Measurements from ENCODE around the gene TFF2.

Gene TFF2

DNA sequence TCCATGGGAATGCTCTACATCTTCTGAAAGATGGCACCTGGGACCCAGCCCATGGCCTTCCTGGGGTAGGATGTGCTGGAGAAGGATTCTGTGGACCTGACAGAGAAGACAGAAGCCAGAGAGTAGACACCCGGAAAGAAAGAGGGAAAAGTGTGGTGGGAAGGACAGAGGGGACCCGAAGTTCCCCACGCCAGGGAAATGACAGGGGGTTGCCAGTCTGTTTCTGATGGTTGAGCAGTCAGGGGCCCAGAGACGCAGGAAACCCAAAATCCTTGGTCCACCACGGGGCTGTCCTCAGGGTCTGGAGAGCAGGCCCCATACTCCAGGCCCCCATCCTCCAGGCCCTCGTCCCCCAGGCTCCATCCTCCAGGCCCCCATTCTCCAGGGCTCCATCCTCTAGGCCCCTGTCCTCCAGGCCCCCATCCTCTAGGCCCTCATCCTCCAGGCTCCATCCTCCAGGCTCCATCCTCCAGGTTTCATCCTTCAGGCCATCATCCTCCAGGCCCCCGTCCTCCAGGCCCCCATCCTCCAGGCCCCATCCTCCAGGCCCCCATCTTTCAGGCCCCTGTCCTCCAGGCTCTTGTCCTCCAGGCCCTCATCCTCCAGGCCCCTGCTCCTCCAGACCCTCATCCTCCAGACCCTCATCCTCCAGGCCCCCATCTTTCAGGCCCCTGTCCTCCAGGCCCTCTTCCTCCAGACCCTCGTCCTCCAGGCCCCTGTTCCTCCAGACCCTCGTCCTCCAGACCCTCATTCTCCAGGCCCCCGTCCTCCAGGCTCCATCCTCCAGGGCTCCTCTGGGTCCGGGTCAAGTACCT, 1.0 kb upstream of the TFF2 start:
- Histone ChIP-seq H3K4me3 (IDR thresholded peaks at IDR 0.05; ENCODE audit: insufficient read depth, low read depth, low read length) (no peak overlapping the region), H3K9ac (no peak overlapping the region), H4K20me1 (ENCODE audit: insufficient read depth) (no peaks in the 10 kb centered on the region), H3K27me3 (ENCODE audit: insufficient read depth, low read depth) (peaks cover 42% of the 10 kb centered on the region), H3K79me2 (ENCODE audit: insufficient read depth, low read depth) (no peaks in the 10 kb centered on the region), H3K27ac (no peak overlapping the region), H3K4me1 (ENCODE audit: low read depth, poor library complexity, severe bottlenecking) (no peaks in the 10 kb centered on the region), H3K4me2 (no peak overlapping the region), H2AFZ (ENCODE audit: low read depth) (no peak overlapping the region), H3K36me3 (ENCODE audit: insufficient read depth) (no peaks in the 10 kb centered on the region)
- TF ChIP-seq, protein P1, sequence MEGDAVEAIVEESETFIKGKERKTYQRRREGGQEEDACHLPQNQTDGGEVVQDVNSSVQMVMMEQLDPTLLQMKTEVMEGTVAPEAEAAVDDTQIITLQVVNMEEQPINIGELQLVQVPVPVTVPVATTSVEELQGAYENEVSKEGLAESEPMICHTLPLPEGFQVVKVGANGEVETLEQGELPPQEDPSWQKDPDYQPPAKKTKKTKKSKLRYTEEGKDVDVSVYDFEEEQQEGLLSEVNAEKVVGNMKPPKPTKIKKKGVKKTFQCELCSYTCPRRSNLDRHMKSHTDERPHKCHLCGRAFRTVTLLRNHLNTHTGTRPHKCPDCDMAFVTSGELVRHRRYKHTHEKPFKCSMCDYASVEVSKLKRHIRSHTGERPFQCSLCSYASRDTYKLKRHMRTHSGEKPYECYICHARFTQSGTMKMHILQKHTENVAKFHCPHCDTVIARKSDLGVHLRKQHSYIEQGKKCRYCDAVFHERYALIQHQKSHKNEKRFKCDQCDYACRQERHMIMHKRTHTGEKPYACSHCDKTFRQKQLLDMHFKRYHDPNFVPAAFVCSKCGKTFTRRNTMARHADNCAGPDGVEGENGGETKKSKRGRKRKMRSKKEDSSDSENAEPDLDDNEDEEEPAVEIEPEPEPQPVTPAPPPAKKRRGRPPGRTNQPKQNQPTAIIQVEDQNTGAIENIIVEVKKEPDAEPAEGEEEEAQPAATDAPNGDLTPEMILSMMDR (conservative IDR thresholded peaks at IDR 0.05; ENCODE audit: low read depth, low read length): no peak

DNA sequence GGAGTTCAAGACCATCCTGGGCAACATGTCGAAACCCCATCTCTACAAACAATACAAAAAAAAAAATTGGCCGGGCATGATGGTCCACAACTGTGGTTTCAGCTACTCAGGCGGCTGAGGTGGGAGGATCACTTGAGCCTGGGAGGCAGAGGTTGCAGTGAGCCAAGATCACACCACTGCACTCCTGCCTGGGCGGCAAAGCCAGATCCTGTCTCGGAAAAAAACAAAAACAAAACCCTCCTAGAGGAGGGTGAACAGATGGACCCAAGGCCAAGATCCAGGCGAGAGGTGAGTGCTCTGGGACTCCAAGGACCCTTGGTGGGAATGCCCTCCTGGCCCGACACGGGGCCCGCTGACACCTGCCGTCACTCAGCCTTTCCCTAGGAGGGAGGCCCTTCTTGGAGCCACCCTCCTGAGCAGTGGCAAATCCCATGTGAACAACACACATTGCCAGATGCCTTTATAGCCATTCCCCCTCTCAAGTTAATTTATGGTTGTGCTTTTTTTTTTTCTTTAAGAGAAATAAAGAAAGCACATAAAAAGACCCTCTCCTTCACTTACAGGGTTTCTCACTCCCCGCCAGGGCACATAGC, 380 bp downstream of the TFF2 start:
- H3K36me3 ChIP-seq (ENCODE audit: insufficient read depth): no peaks in the 10 kb centered on the region

DNA sequence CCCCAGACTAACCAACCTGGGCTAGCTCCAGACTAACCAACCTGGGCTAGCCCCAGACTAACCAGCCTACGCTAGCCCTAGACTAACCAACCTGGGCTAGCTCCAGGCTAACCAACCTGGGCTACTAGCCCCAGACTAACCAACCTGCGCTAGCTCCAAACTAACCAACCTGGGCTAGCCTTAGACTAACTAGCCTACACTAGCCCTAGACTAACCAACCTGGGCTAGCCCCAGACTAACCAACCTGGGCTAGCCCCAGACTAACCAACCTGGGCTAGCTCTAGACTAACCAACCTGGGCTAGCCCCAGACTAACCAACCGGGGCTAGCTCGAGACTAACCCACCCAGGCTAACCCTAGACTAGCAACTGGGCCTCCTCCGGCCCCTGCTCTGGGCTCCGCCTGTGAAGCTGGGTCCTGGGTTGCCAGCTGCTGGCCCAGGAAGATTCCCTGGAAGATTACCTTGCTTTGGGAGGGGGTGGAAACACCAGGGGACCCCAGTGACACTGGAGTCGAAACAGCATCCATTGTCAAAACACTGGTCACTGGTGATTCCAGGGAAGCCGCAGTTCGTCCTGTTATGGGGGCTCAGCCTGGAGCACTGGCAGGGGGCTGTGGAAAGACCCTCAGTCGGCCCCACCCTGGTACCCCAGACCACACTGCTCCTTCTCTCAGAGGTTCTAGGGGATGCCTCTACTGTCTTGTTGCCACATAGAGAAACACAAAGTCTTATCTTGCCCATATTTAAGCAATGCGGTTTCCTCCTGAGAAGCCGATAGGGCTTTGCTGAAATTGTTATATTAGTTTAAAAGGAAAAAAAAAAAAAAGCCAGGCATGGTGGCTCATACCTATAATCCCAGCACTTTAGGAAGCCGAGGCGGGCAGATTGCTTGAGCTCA, 1.1 kb downstream of the TFF2 start:
- H3K27me3 ChIP-seq (ENCODE audit: insufficient read depth, low read depth): peaks cover 31% of the 10 kb centered on the region
- H3K27ac ChIP-seq: no peak overlapping the region
- H3K79me2 ChIP-seq (ENCODE audit: insufficient read depth, low read depth): no peaks in the 10 kb centered on the region
- no peaks in the 10 kb centered on the region for H4K20me1 ChIP-seq (ENCODE audit: insufficient read depth)
- H3K9ac ChIP-seq: no peak overlapping the region
- H3K36me3 ChIP-seq (ENCODE audit: insufficient read depth): no peaks in the 10 kb centered on the region
- H3K4me1 ChIP-seq (ENCODE audit: low read depth, poor library complexity, severe bottlenecking): no peaks in the 10 kb centered on the region
- no peak overlapping the region for H3K4me2 ChIP-seq
- TF ChIP-seq, protein P1 (conservative IDR thresholded peaks at IDR 0.05; ENCODE audit: low read depth, low read length): no peak
- no peak overlapping the region for H3K4me3 ChIP-seq (IDR thresholded peaks at IDR 0.05; ENCODE audit: insufficient read depth, low read depth, low read length)
- H2AFZ ChIP-seq (ENCODE audit: low read depth): no peak overlapping the region

More for the DNA sequence above, 380 bp downstream of the TFF2 start:
- Histone ChIP-seq H2AFZ (ENCODE audit: low read depth) (no peak overlapping the region), H3K27ac (no peak overlapping the region), H3K4me1 (ENCODE audit: low read depth, poor library complexity, severe bottlenecking) (no peaks in the 10 kb centered on the region), H4K20me1 (ENCODE audit: insufficient read depth) (no peaks in the 10 kb centered on the region), H3K4me2 (no peak overlapping the region), H3K27me3 (ENCODE audit: insufficient read depth, low read depth) (peaks cover 36% of the 10 kb centered on the region), H3K4me3 (IDR thresholded peaks at IDR 0.05; ENCODE audit: insufficient read depth, low read depth, low read length) (no peak overlapping the region), H3K79me2 (ENCODE audit: insufficient read depth, low read depth) (no peaks in the 10 kb centered on the region), H3K9ac (no peak overlapping the region)
- TF ChIP-seq, protein P1 (conservative IDR thresholded peaks at IDR 0.05; ENCODE audit: low read depth, low read length): no peak

DNA sequence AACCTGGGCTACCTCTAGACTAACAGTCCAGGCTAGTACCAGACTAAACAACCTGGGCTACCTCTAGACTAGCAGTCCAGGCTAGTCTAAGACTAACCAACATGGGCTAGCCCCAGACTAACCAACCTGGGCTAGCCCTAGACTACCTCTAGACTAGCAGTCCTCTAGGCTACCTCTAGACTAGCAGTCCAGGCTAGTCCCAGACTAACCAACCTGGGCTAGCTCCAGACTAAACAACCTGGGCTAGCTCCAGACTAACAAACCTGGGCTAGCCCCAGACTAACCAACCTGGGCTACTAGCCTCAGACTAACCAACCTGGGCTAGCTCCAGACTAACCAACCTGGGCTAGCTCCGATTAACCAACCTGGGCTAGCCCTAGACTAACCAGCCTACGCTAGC, 2.0 kb downstream of the TFF2 start:
- Histone ChIP-seq H3K27me3 (ENCODE audit: insufficient read depth, low read depth) (peaks cover 31% of the 10 kb centered on the region), H3K9ac (no peak overlapping the region), H3K4me3 (IDR thresholded peaks at IDR 0.05; ENCODE audit: insufficient read depth, low read depth, low read length) (no peak overlapping the region), H3K27ac (no peak overlapping the region), H4K20me1 (ENCODE audit: insufficient read depth) (no peaks in the 10 kb centered on the region), H3K79me2 (ENCODE audit: insufficient read depth, low read depth) (no peaks in the 10 kb centered on the region), H3K4me2 (no peak overlapping the region), H2AFZ (ENCODE audit: low read depth) (no peak overlapping the region), H3K4me1 (ENCODE audit: low read depth, poor library complexity, severe bottlenecking) (no peaks in the 10 kb centered on the region), H3K36me3 (ENCODE audit: insufficient read depth) (no peaks in the 10 kb centered on the region)
- TF ChIP-seq, protein P1 (conservative IDR thresholded peaks at IDR 0.05; ENCODE audit: low read depth, low read length): no peak
